Body of pancreas (tissue), 4 donors: ENCODE data around the gene NR2F2.

Source experiments
- CTCF ChIP-seq, 7 experiments: fragments of 450-650 bp in 4 of 7; fragments of 200-600 bp in 3 of 7; sonication (generic) in 3 of 7; IDR thresholded peaks; one replicate each; pipeline ENCODE4 v1.5.1; 2016 to 2019; ENCODE audit warnings: antibody characterized with exemption in 7 of 7
- POLR2A ChIP-seq, 3 donors: fragments of 450-650 bp; IDR thresholded peaks; one replicate each; pipeline ENCODE4 v1.6.1; 2016; ENCODE audit warnings: antibody characterized with exemption in 3 of 3, mild to moderate bottlenecking in 2 of 3

GRCh38 chr15:96362011-96362754 lies 31.7 kb downstream of the NR2F2 start:
- TF ChIP-seq CTCF (IDR thresholded peaks at IDR 0.05) = no peak
- no peak for TF ChIP-seq POLR2A (IDR thresholded peaks at IDR 0.05)
